KMS-11 (cell line): ENCODE results near the gene HIPK1.

Experiments
- H2AFZ ChIP-seq: fragments of 200-600 bp; sonication (generic); 2 replicates; pipeline ENCODE4 v1.6.1; 2016; ENCODE audit warnings: antibody characterized with exemption, mixed run types, low read depth
- H3K27ac ChIP-seq: fragments of 200-600 bp; sonication (generic); 2 replicates; pipeline ENCODE4 v1.6.1; 2016; ENCODE audit warnings: mild to moderate bottlenecking, mixed run types
- H3K27me3 ChIP-seq: fragments of 200-600 bp; sonication (generic); 2 replicates; pipeline ENCODE4 v1.6.1; 2017; ENCODE audit warnings: mild to moderate bottlenecking, low read depth, mixed run types, moderate library complexity; ENCODE audit not compliant: insufficient read depth
- H3K36me3 ChIP-seq: fragments of 200-600 bp; sonication (generic); 2 replicates; pipeline ENCODE4 v1.6.1; 2017; ENCODE audit warnings: mild to moderate bottlenecking, mixed run types; ENCODE audit not compliant: insufficient read depth
- H3K4me1 ChIP-seq: fragments of 200-600 bp; sonication (generic); 2 replicates; pipeline ENCODE4 v1.6.1; 2016; ENCODE audit warnings: mild to moderate bottlenecking, low read depth, mixed run types; ENCODE audit not compliant: poor library complexity, severe bottlenecking
- H3K4me2 ChIP-seq: fragments of 200-600 bp; sonication (generic); 2 replicates; pipeline ENCODE4 v1.7.0; 2016; ENCODE audit warnings: mild to moderate bottlenecking, mixed run types
- H3K4me3 ChIP-seq: fragments of 200-600 bp; sonication (generic); IDR thresholded peaks from 2 replicates; pipeline ENCODE4 v1.6.1; 2017; ENCODE audit warnings: low read depth, low read length, mixed read lengths; ENCODE audit not compliant: insufficient read depth
- H3K79me2 ChIP-seq: fragments of 200-600 bp; sonication (generic); 2 replicates; pipeline ENCODE4 v1.6.1; 2016; ENCODE audit warnings: low read depth, mixed run types; ENCODE audit not compliant: insufficient read depth
- H3K9ac ChIP-seq: fragments of 200-600 bp; sonication (generic); 2 replicates; pipeline ENCODE4 v1.6.1; 2016; ENCODE audit warnings: mild to moderate bottlenecking, mixed run types
- H4K20me1 ChIP-seq: fragments of 200-600 bp; sonication (generic); 2 replicates; pipeline ENCODE4 v1.6.1; 2016; ENCODE audit warnings: mild to moderate bottlenecking, mixed run types; ENCODE audit not compliant: insufficient read depth
- CTCF ChIP-seq: fragments of 200-600 bp; sonication (generic); conservative IDR thresholded peaks from 2 replicates; pipeline ENCODE4 v1.6.1; 2017; ENCODE audit warnings: low read depth, mild to moderate bottlenecking, antibody characterized with exemption, low read length, moderate library complexity, mixed read lengths

The HIPK1 gene

GRCh38 chr1:113895098-113895497, 34.0 kb upstream of the HIPK1 start:
- no peak overlapping the region for H3K4me3 ChIP-seq
- H3K27me3 ChIP-seq: no peaks in the 10 kb centered on the region
- no peaks in the 10 kb centered on the region for H3K79me2 ChIP-seq
- H3K4me2 ChIP-seq: no peak overlapping the region
- no peaks in the 10 kb centered on the region for H3K36me3 ChIP-seq
- H3K27ac ChIP-seq: no peak overlapping the region
- no peaks in the 10 kb centered on the region for H3K4me1 ChIP-seq
- no peak for TF ChIP-seq CTCF
- no peaks in the 10 kb centered on the region for H4K20me1 ChIP-seq
- no peak overlapping the region for H3K9ac ChIP-seq
- H2AFZ ChIP-seq: no peak overlapping the region

- H3K79me2 ChIP-seq: no peaks in the 10 kb centered on the region
- no peak overlapping the region for H3K4me2 ChIP-seq
- H3K27ac ChIP-seq: no peak overlapping the region
- TF ChIP-seq CTCF: no peak
- H2AFZ ChIP-seq: no peak overlapping the region
- no peaks in the 10 kb centered on the region for H3K36me3 ChIP-seq
- H3K27me3 ChIP-seq: no peaks in the 10 kb centered on the region
- no peak overlapping the region for H3K4me3 ChIP-seq
- H4K20me1 ChIP-seq: no peaks in the 10 kb centered on the region
- H3K9ac ChIP-seq: no peak overlapping the region
- no peaks in the 10 kb centered on the region for H3K4me1 ChIP-seq
Measured at GRCh38 chr1:113895961-113896360, 33.2 kb upstream of the HIPK1 start.

- Histone ChIP-seq H3K36me3 (no peaks in the 10 kb centered on the region), H3K4me1 (peaks cover 4% of the 10 kb centered on the region), H3K27me3 (no peaks in the 10 kb centered on the region), H3K4me2 (no peak overlapping the region), H3K9ac (no peak overlapping the region), H3K79me2 (peaks cover 6% of the 10 kb centered on the region; the same call in 1 of the 2 replicates), H3K4me3 (no peak overlapping the region), H2AFZ (no peak overlapping the region), H3K27ac (no peak overlapping the region), H4K20me1 (no peaks in the 10 kb centered on the region)
- TF ChIP-seq CTCF: no peak
Measured at GRCh38 chr1:113898241-113898814, 30.8 kb upstream of the HIPK1 start.

- H3K27me3 ChIP-seq: no peaks in the 10 kb centered on the region
- H3K4me1 ChIP-seq: peaks cover 10% of the 10 kb centered on the region
- H3K9ac ChIP-seq: no peak overlapping the region
- no peak overlapping the region for H3K27ac ChIP-seq
- no peak for TF ChIP-seq CTCF
- H2AFZ ChIP-seq: no peak overlapping the region
- H3K36me3 ChIP-seq: no peaks in the 10 kb centered on the region
- H4K20me1 ChIP-seq: no peaks in the 10 kb centered on the region
- H3K4me2 ChIP-seq: no peak overlapping the region
- H3K79me2 ChIP-seq: peaks cover 13% of the 10 kb centered on the region
- no peak overlapping the region for H3K4me3 ChIP-seq
Measured at GRCh38 chr1:113899111-113899510, 30.0 kb upstream of the HIPK1 start.
